Activated T-helper 2 cell treated with anti-CD3 and anti-CD28 coated beads, Interferon-gamma antibody, Interleukin-2, Interleukin-4, amounts not matched to agents 10 μg/mL and 5 μg/mL and 100 μg/mL, durations not matched to agents 14 hours and 24 hours and 36 hours (primary cell): ENCODE measurements around the gene TMEM69. TPM values are rescaled to one million over a fixed set of nuclear protein-coding genes. Genes with fewer than 3 reads are reported as not detected.
A peak's percentile ranks its signal among the peaks of the same experiment; 100 is the strongest.
"Not testable (repeated sequence)": the region's sequence is repeated elsewhere in the genome, so short reads cannot be mapped to it uniquely, and the experiment has no call there.

Experiments
- DNase-seq: peaks from one replicate; pipeline ENCODE4 v3.0.0; 2021; ENCODE audit warnings: low spot score
- H3K27ac Mint-ChIP-seq: one replicate; pipeline ENCODE4 v1.8.0; 2021; ENCODE audit warnings: mixed read lengths
- H3K27me3 Mint-ChIP-seq: one replicate; pipeline ENCODE4 v1.8.0; 2021; ENCODE audit warnings: low read depth, mixed read lengths
- H3K36me3 Mint-ChIP-seq: one replicate; pipeline ENCODE4 v1.8.0; 2021; ENCODE audit warnings: low read depth, mixed read lengths
- H3K4me1 Mint-ChIP-seq: one replicate; pipeline ENCODE4 v1.8.0; 2021; ENCODE audit warnings: low read depth, mixed read lengths
- H3K4me3 Mint-ChIP-seq: one replicate; pipeline ENCODE4 v1.8.0; 2021; ENCODE audit warnings: low read depth, mild to moderate bottlenecking, moderate library complexity, mixed read lengths
- H3K9me3 Mint-ChIP-seq: one replicate; pipeline ENCODE4 v1.8.0; 2021; ENCODE audit warnings: mixed read lengths
- intact Hi-C: fragments of 100-400 bp; cut with micrococcal nuclease; formaldehyde crosslinking; loops from one replicate; pipeline ENCODE4 v1.15.1; 2023
- total RNA-seq: library from RNA; stranded (reverse); gene quantifications from 2 replicates; pipeline ENCODE4 v1.2.3, GENCODE V29; 2022

Gene TMEM69
- total RNA-seq, 1 donor from 2014 or later, result 26.8 TPM

DNA sequence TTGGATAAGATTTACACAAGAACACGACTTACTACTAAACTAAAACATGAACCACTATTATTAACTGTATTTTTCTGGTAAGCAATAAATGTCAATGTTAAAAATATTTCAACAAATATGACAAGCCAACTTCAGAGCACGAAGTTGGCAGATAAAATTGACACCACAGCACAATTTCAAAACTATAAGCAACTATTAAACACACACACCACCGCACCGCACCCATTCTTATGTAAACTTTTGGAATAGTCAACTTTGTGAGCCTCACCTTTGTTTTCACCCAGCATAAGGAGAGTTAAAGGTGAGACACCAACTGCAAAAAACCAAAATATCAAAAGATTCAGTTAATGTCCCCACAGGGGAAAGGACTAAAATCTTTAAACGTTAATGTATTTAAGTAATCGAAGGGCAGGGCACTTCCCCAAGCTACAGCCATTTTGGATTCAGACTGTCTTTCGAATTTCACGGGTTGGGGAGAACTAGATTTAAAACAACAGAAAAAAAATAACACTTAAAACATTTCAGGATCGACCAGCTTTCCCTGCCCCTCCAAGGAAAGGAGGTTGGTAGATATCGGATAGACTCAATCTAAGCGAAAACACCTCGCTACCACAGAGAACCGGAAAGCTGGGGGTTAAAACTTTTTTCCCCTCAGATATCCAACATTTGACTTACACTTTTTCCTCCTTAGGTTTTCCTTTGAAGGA lies 2.5 kb upstream of the TMEM69 start:
- H3K27me3 Mint-ChIP-seq, result no peaks in the 10 kb centered on the region
- H3K36me3 Mint-ChIP-seq, result peaks cover 22% of the 10 kb centered on the region
- H3K9me3 Mint-ChIP-seq, result no peaks in the 10 kb centered on the region
- intact Hi-C loops, result loop anchor here (1.0 to 10.0 kb wide), 5 partner anchors 31 to 881 kb away; partner anchors contain the start of genes BTBD19, DYNLT4, HECTD3 and MAST2
- peaks cover 27% of the 10 kb centered on the region for H3K4me1 Mint-ChIP-seq
- no peak for DNase-seq
- H3K4me3 Mint-ChIP-seq, result peak overlapping the region; percentile 98
- peak overlapping the region; percentile 100 for H3K27ac Mint-ChIP-seq

DNA sequence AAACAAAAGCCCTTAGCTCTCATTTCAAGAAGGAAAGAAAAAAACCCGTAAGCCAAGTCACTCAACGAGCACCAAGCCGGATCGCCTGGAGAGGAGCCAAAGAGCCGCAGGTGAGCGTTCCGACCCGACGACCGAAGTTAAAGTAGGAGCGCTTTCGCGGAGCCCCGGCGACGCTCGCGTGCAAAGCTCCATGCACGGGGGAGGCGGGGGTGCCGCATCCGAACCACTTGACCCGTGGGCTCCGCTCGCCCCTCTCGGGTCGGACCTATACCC lies 2.0 kb upstream of the TMEM69 start:
- H3K27ac Mint-ChIP-seq, result peak overlapping the region; percentile 100
- H3K4me1 Mint-ChIP-seq, result peaks cover 25% of the 10 kb centered on the region
- no peak for DNase-seq
- no peaks in the 10 kb centered on the region for H3K27me3 Mint-ChIP-seq
- intact Hi-C loops, result loop anchor here (1.0 to 10.0 kb wide), 5 partner anchors 31 to 881 kb away; partner anchors contain the start of genes BTBD19, DYNLT4, HECTD3 and MAST2
- no peaks in the 10 kb centered on the region for H3K9me3 Mint-ChIP-seq
- peak overlapping the region; percentile 98 for H3K4me3 Mint-ChIP-seq
- H3K36me3 Mint-ChIP-seq, result peaks cover 25% of the 10 kb centered on the region

DNA sequence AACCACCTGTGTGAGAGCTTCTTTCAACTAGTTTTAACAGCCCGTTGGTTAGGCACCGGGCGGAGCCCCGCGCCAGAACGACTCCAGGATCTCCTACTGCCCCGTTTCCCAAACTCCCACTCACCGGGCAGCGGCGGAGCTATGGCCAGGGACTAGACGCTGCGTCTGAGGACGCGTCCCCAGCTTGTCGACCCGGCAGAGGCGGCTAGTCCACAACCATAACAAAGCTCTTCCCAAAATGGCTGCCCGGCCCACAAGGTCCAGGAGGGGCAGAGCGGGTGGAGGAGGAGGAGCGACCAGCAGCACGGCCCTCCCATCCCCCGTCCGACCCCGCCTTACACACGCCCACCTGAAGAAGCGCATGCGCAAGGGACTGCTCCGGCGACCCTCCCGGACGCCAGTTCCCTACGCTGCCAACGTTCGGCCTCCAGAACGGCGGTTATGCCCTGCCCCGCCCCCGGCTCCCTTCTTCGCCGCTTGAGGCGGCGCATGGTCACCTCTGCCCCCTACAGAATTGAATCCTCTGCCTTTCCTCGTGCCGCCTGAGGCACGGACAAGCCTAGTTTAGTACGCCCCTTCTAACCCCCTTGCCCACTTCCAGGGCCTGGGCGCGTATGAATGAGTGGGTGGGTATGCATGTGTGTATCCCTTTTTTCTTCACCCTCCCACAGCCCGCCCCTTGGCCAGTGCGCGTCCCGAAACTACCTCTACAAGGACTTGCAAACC lies 1.5 kb upstream of the TMEM69 start, which contains the start of gene GPBP1L1:
TSS of gene GPBP1L1 (minus strand) at position 246 of the 726 bp plus-strand sequence. CDS start 27,446 bp downstream, outside the sequence.
- H3K27me3 Mint-ChIP-seq, result no peaks in the 10 kb centered on the region
- H3K9me3 Mint-ChIP-seq, result no peaks in the 10 kb centered on the region
- peaks cover 21% of the 10 kb centered on the region for H3K4me1 Mint-ChIP-seq
- DNase-seq, result peak; percentile 96
- intact Hi-C loops, result loop anchor here (1.0 to 10.0 kb wide), 7 partner anchors 32 to 882 kb away; partner anchors contain the start of genes BTBD19, DYNLT4, HECTD3 and IPP
- peaks cover 27% of the 10 kb centered on the region for H3K36me3 Mint-ChIP-seq
- H3K4me3 Mint-ChIP-seq, result peak within 1 kb of the TSS; percentile 98
- H3K27ac Mint-ChIP-seq, result peak within 1 kb of the TSS; percentile 100

DNA sequence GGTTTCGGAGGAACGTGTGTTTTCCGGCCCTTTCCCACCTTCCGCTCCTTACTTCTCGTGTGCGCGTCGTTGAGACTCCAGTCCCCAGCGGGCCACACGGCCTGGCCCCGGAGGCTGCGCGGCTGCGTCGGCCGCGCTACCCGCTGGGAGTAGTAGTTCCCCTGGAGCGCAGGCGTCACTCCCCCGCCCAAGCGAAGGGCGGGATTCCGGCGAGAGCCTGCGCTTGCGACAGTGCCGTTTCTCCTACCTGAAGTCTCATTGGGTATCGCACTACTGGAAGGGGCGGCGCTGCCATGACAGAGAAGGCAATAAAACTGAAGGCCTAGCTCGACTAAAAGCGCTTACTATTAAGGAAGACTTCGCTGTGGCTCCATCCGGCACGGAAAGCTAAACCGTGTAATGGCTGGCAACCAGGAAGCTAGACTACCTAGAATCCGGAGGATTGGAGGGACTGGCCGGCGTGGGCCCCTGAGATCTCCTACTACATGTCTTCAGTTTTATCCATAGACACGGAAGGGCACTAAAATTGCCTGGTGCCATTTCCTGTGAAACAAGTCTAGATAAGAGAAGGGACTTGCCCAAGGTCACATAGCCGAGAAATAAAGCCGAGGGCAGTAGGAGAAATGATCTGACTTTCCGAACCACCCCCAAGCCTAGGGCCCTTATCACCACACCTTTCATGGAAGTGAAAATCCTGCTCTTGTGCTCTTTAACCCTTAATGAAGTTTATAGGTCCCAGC lies 797 bp upstream of the TMEM69 start:
- Mint-ChIP-seq H3K27ac (peak overlapping the region; percentile 100), H3K4me3 (peak overlapping the region; percentile 98), H3K4me1 (peaks cover 21% of the 10 kb centered on the region), H3K36me3 (peaks cover 30% of the 10 kb centered on the region), H3K27me3 (no peaks in the 10 kb centered on the region), H3K9me3 (no peaks in the 10 kb centered on the region)
- DNase-seq, result peak; percentile 98
- intact Hi-C loops, result loop anchor here (1.0 to 10.0 kb wide), 6 partner anchors 32 to 882 kb away; partner anchors contain the start of genes BTBD19, DYNLT4, HECTD3 and IPP

DNA sequence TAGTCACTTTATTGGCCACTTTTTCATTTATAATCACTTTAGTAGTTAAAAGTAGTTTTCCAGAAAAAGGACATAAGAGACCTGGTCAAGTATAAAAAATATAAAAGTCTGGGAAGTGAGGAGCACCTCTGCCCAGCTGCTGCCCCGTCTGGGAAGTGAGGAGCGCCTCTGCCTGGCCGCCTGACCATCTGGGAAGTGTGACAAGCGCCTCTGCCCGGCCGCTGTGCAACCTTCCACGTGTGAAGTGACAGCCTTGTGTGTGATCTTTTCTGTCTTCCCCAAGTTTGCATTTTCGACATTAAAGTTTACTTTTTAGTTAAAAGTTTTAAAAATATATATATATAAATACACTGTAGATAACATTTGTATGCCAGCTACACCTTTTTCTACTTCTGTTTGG lies 5.8 kb downstream of the TMEM69 start:
- H3K27ac Mint-ChIP-seq, H3K4me3 Mint-ChIP-seq, H3K4me1 Mint-ChIP-seq, H3K27me3 Mint-ChIP-seq, intact Hi-C loops, H3K9me3 Mint-ChIP-seq, DNase-seq: not testable (repeated sequence)
- peaks cover 49% of the 10 kb centered on the region for H3K36me3 Mint-ChIP-seq

DNA sequence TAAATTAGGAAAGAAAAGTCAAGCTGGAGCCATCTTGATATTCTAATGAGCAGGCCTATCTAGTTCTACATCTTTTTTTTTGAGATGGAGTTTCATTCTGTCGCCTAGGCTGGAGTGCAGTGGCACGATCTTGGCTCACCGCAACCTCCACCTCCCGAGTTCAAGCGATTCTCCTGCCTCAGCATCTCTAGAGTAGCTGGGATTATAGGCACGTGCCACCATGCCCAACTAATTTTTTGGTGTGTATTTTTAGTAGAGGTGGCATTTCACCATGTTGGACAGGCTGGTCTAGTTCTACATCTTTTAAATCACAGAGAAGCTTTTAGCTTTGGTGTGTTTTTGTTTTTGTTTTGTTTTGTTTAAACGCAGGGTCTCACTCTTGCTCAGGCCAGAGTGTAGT lies 6.8 kb downstream of the TMEM69 start:
- no peak for DNase-seq
- Mint-ChIP-seq H3K4me1 (peaks cover 4% of the 10 kb centered on the region), H3K9me3 (no peaks in the 10 kb centered on the region), H3K36me3 (peaks cover 46% of the 10 kb centered on the region), H3K4me3 (no peak overlapping the region), H3K27me3 (no peaks in the 10 kb centered on the region), H3K27ac (no peak overlapping the region)
- intact Hi-C loops, result no loop called here

DNA sequence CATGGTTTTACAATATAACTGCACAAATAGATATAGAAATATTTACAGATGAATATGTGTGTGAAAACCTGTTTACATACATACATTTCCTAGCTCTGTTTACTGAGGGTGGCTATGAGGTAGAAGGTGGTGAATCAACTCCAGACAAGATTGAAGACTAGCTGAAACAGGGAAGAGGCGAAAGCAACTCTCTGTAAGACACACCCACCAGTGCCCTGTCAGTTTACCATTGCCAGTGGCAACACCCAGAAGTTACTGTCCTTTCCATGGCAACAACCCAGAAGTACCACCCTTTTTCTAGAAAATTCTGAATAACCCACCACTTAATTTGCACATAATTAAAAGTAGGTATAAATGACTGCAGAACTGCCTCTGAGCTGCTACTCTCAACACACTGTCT lies 16.7 kb downstream of the TMEM69 start:
- no peak for DNase-seq
- H3K36me3 Mint-ChIP-seq, result peaks cover 29% of the 10 kb centered on the region
- no peak overlapping the region for H3K27ac Mint-ChIP-seq
- intact Hi-C loops, result no loop called here
- H3K4me1 Mint-ChIP-seq, result no peaks in the 10 kb centered on the region
- peaks cover 10% of the 10 kb centered on the region for H3K9me3 Mint-ChIP-seq
- H3K4me3 Mint-ChIP-seq, result no peak overlapping the region
- no peaks in the 10 kb centered on the region for H3K27me3 Mint-ChIP-seq

DNA sequence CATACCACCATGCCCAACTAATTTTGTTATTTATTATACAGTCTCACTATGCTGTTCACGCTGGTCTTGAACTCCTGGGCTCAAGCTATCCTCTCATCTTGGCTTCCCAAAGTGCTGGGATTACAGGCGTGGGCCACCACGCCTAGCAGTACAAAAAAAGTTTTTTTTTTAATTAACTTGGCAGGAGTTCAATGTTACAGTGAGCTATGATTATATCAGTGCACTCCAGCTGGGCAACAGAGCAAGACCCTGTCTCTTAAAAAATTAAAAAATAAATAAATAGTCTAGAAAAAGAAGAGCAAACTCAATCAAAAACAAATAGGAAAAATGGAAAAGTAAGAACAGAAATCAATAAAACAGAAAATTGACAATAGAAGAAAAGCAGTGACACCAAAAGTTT lies 25.7 kb downstream of the TMEM69 start:
- H3K4me3 Mint-ChIP-seq, result no peak overlapping the region
- no peaks in the 10 kb centered on the region for H3K27me3 Mint-ChIP-seq
- H3K36me3 Mint-ChIP-seq, result peaks cover 18% of the 10 kb centered on the region
- no peaks in the 10 kb centered on the region for H3K9me3 Mint-ChIP-seq
- intact Hi-C loops, result no loop called here
- no peak for DNase-seq
- no peak overlapping the region for H3K27ac Mint-ChIP-seq
- H3K4me1 Mint-ChIP-seq, result no peaks in the 10 kb centered on the region

DNA sequence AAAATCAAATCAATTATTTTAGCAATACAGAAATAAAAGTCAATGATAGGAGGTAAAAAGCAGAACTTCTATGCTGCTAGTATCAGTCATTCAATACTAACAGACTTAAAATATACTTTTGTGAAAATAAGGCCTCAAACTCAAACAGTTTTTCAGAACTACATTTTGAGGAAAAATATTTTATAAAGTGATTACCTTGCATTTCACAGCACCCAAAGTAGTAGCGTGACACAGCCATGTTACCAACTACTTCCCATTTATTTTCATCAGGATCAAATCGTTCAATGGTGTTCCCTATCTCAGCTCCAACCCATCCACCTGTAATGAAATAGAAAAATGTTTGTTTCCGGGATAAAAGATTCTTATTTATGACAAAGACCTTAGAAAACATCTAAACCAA lies 28.7 kb downstream of the TMEM69 start:
- intact Hi-C loops, result no loop called here
- H3K36me3 Mint-ChIP-seq, result peaks cover 11% of the 10 kb centered on the region
- H3K9me3 Mint-ChIP-seq, result no peaks in the 10 kb centered on the region
- DNase-seq, result no peak
- H3K27ac Mint-ChIP-seq, result no peak overlapping the region
- H3K4me3 Mint-ChIP-seq, result no peak overlapping the region
- no peaks in the 10 kb centered on the region for H3K27me3 Mint-ChIP-seq
- no peaks in the 10 kb centered on the region for H3K4me1 Mint-ChIP-seq

DNA sequence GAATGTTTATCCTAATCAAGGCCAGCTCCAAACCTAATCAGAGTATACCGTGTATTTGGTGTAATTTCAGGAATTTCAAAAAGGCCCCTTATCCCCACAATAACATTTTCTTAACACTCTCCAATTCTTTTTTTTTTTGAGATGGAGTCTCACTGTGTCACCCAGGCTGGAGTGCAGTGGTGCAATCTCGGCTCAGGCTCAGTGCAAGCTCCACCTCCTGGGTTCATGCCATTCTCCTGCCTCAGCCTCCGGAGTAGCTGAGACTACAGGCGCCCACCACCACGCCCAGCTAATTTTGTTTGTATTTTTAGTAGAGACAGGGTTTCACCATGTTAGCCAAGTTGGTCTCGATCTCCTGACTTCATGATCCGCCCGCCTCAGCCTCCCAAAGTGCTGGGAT lies 29.4 kb downstream of the TMEM69 start:
- H3K9me3 Mint-ChIP-seq, H3K4me1 Mint-ChIP-seq, H3K27ac Mint-ChIP-seq: not testable (repeated sequence)

DNA sequence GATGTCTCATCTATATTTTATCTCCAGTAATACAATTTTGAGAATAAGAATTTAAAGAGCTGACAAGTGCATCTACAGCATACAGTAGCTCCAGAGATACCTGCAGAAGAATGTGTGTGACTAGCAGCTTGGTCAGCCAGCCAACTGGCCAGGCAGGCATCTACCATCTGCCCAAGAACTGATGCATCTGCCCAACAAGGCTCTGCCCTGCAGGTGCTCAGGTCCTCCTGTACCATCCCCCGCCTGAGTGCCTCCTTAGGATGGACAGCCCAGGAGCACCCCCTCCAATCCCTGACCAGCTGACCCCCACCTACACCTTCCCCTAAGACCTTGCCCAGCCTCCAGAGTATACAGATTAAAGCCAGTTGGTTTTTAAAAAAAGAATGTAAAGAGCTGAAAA lies 30.3 kb downstream of the TMEM69 start:
- no peaks in the 10 kb centered on the region for H3K4me1 Mint-ChIP-seq
- no peak overlapping the region for H3K27ac Mint-ChIP-seq
- H3K9me3 Mint-ChIP-seq, result no peaks in the 10 kb centered on the region
- peaks cover 10% of the 10 kb centered on the region for H3K36me3 Mint-ChIP-seq
- H3K4me3 Mint-ChIP-seq, result no peak overlapping the region
- intact Hi-C loops, result no loop called here
- no peaks in the 10 kb centered on the region for H3K27me3 Mint-ChIP-seq
- no peak for DNase-seq

More for the DNA sequence above, 29.4 kb downstream of the TMEM69 start:
- H3K36me3 Mint-ChIP-seq, H3K27me3 Mint-ChIP-seq, DNase-seq, H3K4me3 Mint-ChIP-seq, intact Hi-C loops: not testable (repeated sequence)

DNA sequence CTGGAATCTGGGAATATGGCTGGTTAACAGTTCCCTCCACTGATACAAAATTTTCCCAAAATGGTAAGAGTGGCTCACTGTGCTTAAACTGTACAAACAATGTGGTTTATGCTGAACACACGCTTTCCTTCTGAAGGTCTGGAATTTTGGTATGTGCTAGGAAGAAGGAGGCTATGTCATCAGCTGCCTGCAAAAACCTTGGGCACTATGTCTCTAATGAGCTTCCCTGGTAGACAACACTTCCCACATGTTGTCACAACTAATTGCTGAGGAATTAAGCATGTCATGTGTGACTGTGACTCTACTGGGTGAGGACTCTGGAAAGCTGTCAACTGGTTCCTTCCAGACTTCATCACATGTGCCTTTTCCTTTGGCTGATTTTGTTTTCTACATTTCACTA lies 33.2 kb downstream of the TMEM69 start:
- intact Hi-C loops, result no loop called here
- Mint-ChIP-seq H3K36me3 (peaks cover 4% of the 10 kb centered on the region), H3K4me1 (no peaks in the 10 kb centered on the region), H3K27me3 (no peaks in the 10 kb centered on the region), H3K27ac (no peak overlapping the region), H3K9me3 (no peaks in the 10 kb centered on the region), H3K4me3 (no peak overlapping the region)
- no peak for DNase-seq
